Hepatic stellate cell (primary cell): ENCODE data around the gene TMC3.

Experiments
- DNase-seq: peaks from one replicate; pipeline ENCODE4 v3.0.0; 2011; ENCODE audit warnings: low spot score

Gene TMC3

GRCh38 chr15:81297603-81298575 lies 76.1 kb downstream of the TMC3 start:
- no peak for DNase-seq

GRCh38 chr15:81297147-81297572 lies 76.9 kb downstream of the TMC3 start:
- no peak for DNase-seq

GRCh38 chr15:81296673-81297072 lies 77.3 kb downstream of the TMC3 start:
- no peak for DNase-seq

- DNase-seq, result no peak
Measured at GRCh38 chr15:81296186-81296585, 77.8 kb downstream of the TMC3 start.

- no peak for DNase-seq
Measured at GRCh38 chr15:81295486-81296121, 78.4 kb downstream of the TMC3 start.

- DNase-seq, result no peak
Measured at GRCh38 chr15:81294516-81294880, 79.5 kb downstream of the TMC3 start.

GRCh38 chr15:81293728-81294515 lies 80.1 kb downstream of the TMC3 start:
- DNase-seq, result no peak

GRCh38 chr15:81292523-81293001 lies 81.5 kb downstream of the TMC3 start:
- no peak for DNase-seq

GRCh38 chr15:81291916-81292522 lies 82.0 kb downstream of the TMC3 start:
- DNase-seq, result no peak

GRCh38 chr15:81289910-81290309 lies 84.1 kb downstream of the TMC3 start:
- DNase-seq, result no peak

GRCh38 chr15:81288616-81289015 lies 85.4 kb downstream of the TMC3 start:
- no peak for DNase-seq

- DNase-seq, result no peak
Measured at GRCh38 chr15:81288040-81288439, 86.0 kb downstream of the TMC3 start.

GRCh38 chr15:81286621-81287121 lies 87.3 kb downstream of the TMC3 start:
- DNase-seq, result no peak

- no peak for DNase-seq
Measured at GRCh38 chr15:81285461-81285860, 88.6 kb downstream of the TMC3 start.

GRCh38 chr15:81284256-81285031 lies 89.6 kb downstream of the TMC3 start:
- no peak for DNase-seq

- no peak for DNase-seq
Measured at GRCh38 chr15:81282911-81283310, 91.1 kb downstream of the TMC3 start.

- DNase-seq, result no peak
Measured at GRCh38 chr15:81282606-81282895, 91.5 kb downstream of the TMC3 start.

- DNase-seq, result no peak
Measured at GRCh38 chr15:81281766-81282605, 92.0 kb downstream of the TMC3 start.

GRCh38 chr15:81281456-81281735 lies 92.6 kb downstream of the TMC3 start:
- no peak for DNase-seq
